ENCODE measurements around the gene MYRFL.

Gene MYRFL

GRCh38 chr12:69951108-69951507 lies 126.1 kb downstream of the MYRFL start:
- DNase-seq (ENCODE audit: low spot score), result no peak
- in situ Hi-C loops (cut with MboI; ENCODE audit: low pct_unique_long_range_greater_than_20kb, low sequenced_read_pairs, unreplicated experiment), result no loop called here
- TF ChIP-seq CTCF (IDR thresholded peaks at IDR 0.05; ENCODE audit: extremely low read depth, insufficient read depth, missing control alignments), result no peak

DNA sequence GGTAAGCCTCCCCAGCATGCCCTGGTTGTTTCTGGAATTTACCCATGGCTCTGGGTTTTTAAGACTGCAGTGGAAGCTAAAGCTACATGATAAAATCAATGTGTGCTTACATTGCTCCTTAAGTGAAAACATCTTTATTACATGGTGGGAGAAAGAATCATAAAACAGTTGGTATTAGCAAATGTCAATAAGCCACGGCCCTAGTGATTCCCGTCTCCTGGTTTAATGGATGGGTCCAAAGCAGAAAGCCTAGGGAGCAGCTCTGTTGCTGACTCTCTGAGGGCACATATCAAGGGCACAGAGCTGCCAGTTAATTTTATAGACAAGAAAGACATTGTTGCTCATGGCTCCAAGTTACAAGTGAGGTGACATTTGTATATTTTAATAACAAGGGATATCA lies 127.9 kb downstream of the MYRFL start:
- no peak for DNase-seq (ENCODE audit: low spot score)
- in situ Hi-C loops (cut with MboI; ENCODE audit: low pct_unique_long_range_greater_than_20kb, low sequenced_read_pairs, unreplicated experiment), result no loop called here
- no peak for TF ChIP-seq CTCF (IDR thresholded peaks at IDR 0.05; ENCODE audit: extremely low read depth, insufficient read depth, missing control alignments)

DNA sequence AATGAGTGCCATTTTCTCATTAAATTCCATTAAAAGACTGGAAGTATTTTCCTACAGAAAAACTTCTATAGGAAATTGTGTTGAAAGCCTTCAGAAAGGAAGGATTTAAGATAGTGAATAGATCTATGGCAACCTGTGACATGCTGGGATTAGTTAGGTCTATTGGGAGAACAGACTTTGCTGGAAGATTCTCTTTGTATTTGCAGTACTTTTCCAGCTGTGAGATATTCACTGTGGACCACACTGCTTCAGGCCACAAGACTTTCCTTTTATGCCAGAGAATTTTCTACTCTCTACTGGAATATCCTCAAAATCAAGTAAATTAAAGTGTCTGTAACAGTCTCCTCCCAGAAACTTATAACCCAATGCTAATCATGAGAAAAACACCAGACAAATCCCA lies 136.2 kb downstream of the MYRFL start:
- no peak for DNase-seq (ENCODE audit: low spot score)
- TF ChIP-seq CTCF (IDR thresholded peaks at IDR 0.05; ENCODE audit: extremely low read depth, insufficient read depth, missing control alignments), result no peak
- in situ Hi-C loops (cut with MboI; ENCODE audit: low pct_unique_long_range_greater_than_20kb, low sequenced_read_pairs, unreplicated experiment), result no loop called here

DNA sequence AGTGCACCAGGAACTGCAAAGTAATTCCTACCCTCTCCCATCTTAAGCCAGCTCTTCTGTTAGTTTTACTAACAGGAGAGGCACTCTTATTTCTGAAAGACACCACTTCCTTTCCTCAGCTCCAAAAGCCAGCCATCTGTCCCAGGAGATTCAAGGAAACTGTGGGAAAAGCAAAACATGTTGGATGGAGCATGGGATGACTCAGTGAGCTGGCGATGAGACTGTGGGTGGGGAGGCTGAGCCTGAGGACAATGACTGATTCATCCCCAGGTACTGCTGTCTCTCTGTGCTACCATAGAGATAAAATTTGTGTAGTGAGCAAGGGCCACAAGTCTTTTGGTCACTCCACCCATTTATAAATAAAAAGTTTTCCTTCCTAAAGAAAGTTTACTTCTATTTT lies 141.4 kb downstream of the MYRFL start:
- in situ Hi-C loops (cut with MboI; ENCODE audit: low pct_unique_long_range_greater_than_20kb, low sequenced_read_pairs, unreplicated experiment), result no loop called here
- no peak for DNase-seq (ENCODE audit: low spot score)
- no peak for TF ChIP-seq CTCF (IDR thresholded peaks at IDR 0.05; ENCODE audit: extremely low read depth, insufficient read depth, missing control alignments)

DNA sequence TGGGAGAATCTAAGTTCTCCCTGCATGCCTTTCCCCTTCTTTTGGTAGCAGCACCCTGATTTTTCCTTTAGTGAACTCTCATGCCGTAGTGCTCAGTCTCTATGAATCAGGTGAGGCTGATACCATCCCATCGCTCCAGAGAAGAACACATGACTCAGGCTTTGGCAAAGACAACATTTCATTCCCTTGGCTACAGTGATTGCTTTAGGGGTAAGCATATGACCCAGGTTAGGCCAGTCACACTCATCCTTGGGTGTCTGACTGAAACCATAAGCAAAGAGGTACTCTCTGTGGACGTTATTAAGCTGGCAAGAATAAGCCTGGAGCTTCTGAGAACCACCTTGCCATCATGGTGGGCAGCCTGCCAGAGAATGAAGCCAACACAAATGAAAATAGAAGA lies 141.8 kb downstream of the MYRFL start:
- DNase-seq (ENCODE audit: low spot score), result no peak
- in situ Hi-C loops (cut with MboI; ENCODE audit: low pct_unique_long_range_greater_than_20kb, low sequenced_read_pairs, unreplicated experiment), result no loop called here
- no peak for TF ChIP-seq CTCF (IDR thresholded peaks at IDR 0.05; ENCODE audit: extremely low read depth, insufficient read depth, missing control alignments)

DNA sequence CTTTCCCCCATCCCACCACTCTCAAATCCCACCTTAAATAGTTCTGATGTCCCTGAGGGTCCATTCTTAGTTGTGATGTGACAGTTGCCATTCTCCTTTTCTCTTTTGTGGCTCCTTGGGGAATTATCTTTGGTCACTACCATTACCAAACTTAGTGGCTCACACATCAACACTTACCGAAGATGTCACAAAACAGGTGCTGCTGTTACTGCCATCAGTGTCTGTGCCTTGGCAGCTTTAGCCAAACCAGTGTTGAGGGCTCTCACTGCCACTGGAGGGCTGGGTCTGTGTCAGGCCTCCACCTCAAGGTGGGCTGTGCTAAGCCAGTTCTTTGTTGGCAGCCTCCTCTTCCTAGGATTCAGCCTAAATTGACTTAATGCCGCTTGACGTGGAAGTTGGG lies 144.0 kb downstream of the MYRFL start:
- in situ Hi-C loops (cut with MboI; ENCODE audit: low pct_unique_long_range_greater_than_20kb, low sequenced_read_pairs, unreplicated experiment), result no loop called here
- DNase-seq (ENCODE audit: low spot score), result no peak
- no peak for TF ChIP-seq CTCF (IDR thresholded peaks at IDR 0.05; ENCODE audit: extremely low read depth, insufficient read depth, missing control alignments)

DNA sequence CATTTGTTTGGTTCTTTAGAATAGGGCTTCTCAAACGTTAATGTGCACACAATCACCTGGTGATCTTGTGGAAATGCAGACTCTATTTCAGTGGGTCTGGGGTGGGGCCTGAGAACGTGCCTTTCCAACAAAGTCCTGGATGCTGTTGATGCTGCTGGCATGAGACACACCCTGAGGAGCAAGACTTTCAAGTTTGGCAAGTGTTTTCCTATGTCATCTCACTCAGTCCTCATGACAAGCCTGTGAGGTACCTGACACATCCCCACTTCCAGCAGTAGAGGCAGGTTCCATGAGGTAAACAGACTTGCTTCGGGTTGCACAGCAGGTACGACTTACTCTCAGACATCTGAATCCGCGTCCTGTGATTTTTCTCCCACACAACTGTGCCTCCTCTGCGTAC lies 147.1 kb downstream of the MYRFL start:
- TF ChIP-seq CTCF (IDR thresholded peaks at IDR 0.05; ENCODE audit: extremely low read depth, insufficient read depth, missing control alignments), result no peak
- in situ Hi-C loops (cut with MboI; ENCODE audit: low pct_unique_long_range_greater_than_20kb, low sequenced_read_pairs, unreplicated experiment), result no loop called here

More for the DNA sequence above, 147.1 kb downstream of the MYRFL start:
- DNase-seq (ENCODE audit: low spot score), result no peak
